ENCODE measurements around the gene KLK5.

The KLK5 gene

DNA sequence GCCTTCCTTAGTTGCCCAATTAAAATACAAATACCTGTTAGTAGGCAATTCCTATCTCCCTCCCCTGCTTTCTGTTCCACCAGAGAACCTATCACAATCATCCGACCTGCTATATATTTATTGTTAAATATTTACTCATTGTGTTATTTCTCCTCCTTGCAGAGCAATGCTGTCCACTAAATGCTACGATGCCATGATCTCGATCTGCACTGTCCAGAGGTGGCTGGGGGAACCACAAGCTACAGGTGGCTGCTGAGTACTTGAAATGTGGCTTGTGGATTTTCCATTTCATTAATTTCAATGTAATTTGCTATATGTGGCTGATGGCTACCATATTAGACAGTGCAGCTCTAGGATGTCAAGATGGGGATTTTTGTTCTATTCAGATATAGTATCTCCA is 11.4 kb upstream of the KLK5 start:
- TF ChIP-seq TAF1 (IDR thresholded peaks at IDR 0.05; ENCODE audit: borderline replicate concordance, insufficient read depth, low read length), result no peak
- TF ChIP-seq, protein P1, sequence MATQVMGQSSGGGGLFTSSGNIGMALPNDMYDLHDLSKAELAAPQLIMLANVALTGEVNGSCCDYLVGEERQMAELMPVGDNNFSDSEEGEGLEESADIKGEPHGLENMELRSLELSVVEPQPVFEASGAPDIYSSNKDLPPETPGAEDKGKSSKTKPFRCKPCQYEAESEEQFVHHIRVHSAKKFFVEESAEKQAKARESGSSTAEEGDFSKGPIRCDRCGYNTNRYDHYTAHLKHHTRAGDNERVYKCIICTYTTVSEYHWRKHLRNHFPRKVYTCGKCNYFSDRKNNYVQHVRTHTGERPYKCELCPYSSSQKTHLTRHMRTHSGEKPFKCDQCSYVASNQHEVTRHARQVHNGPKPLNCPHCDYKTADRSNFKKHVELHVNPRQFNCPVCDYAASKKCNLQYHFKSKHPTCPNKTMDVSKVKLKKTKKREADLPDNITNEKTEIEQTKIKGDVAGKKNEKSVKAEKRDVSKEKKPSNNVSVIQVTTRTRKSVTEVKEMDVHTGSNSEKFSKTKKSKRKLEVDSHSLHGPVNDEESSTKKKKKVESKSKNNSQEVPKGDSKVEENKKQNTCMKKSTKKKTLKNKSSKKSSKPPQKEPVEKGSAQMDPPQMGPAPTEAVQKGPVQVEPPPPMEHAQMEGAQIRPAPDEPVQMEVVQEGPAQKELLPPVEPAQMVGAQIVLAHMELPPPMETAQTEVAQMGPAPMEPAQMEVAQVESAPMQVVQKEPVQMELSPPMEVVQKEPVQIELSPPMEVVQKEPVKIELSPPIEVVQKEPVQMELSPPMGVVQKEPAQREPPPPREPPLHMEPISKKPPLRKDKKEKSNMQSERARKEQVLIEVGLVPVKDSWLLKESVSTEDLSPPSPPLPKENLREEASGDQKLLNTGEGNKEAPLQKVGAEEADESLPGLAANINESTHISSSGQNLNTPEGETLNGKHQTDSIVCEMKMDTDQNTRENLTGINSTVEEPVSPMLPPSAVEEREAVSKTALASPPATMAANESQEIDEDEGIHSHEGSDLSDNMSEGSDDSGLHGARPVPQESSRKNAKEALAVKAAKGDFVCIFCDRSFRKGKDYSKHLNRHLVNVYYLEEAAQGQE (IDR thresholded peaks at IDR 0.05; ENCODE audit: insufficient read depth in 1 of 2, low read depth in 2 of 2, low read length in 2 of 2), result no peak
- TF ChIP-seq SIN3A (IDR thresholded peaks at IDR 0.05; ENCODE audit: borderline replicate concordance, insufficient read depth, low read length), result no peak
- TF ChIP-seq FOXP2 (optimal IDR thresholded peaks at IDR 0.05; ENCODE audit: borderline replicate concordance, extremely low read depth, extremely low read length, insufficient read depth), result no peak
- no peak for TF ChIP-seq POLR2AphosphoS5 (IDR thresholded peaks at IDR 0.05; ENCODE audit: low read depth, low read length)

DNA sequence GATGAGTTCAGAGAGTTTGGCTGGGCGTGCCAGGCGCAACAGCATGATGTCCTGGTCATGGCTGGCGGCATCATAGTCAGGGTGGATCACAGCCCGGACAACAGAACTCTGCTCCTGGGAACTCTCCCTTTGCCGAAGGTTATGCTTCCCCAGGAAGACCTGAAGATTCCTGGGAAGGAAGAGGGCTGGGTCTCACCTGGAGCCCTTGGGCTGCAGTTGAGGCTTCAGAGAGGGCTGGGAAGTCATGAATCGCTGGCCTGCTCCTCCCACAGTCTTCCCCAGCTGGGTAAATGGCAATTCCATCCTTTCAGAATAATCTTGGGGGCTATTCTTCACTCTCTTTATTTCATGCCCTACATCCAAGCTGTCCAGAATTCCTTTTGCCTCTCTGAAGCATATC is 10.5 kb upstream of the KLK5 start:
- no peak for TF ChIP-seq POLR2AphosphoS5 (IDR thresholded peaks at IDR 0.05; ENCODE audit: low read depth, low read length)
- TF ChIP-seq TAF1 (IDR thresholded peaks at IDR 0.05; ENCODE audit: borderline replicate concordance, insufficient read depth, low read length), result no peak
- TF ChIP-seq FOXP2 (optimal IDR thresholded peaks at IDR 0.05; ENCODE audit: borderline replicate concordance, extremely low read depth, extremely low read length, insufficient read depth), result no peak
- TF ChIP-seq, protein P1 (IDR thresholded peaks at IDR 0.05; ENCODE audit: insufficient read depth in 1 of 2, low read depth in 2 of 2, low read length in 2 of 2), result no peak
- TF ChIP-seq SIN3A (IDR thresholded peaks at IDR 0.05; ENCODE audit: borderline replicate concordance, insufficient read depth, low read length), result no peak

GRCh38 chr19:50962245-50962644 is 9.4 kb upstream of the KLK5 start:
- TF ChIP-seq POLR2AphosphoS5 (IDR thresholded peaks at IDR 0.05; ENCODE audit: low read depth, low read length), result no peak
- TF ChIP-seq, protein P1 (IDR thresholded peaks at IDR 0.05; ENCODE audit: insufficient read depth in 1 of 2, low read depth in 2 of 2, low read length in 2 of 2), result no peak

DNA sequence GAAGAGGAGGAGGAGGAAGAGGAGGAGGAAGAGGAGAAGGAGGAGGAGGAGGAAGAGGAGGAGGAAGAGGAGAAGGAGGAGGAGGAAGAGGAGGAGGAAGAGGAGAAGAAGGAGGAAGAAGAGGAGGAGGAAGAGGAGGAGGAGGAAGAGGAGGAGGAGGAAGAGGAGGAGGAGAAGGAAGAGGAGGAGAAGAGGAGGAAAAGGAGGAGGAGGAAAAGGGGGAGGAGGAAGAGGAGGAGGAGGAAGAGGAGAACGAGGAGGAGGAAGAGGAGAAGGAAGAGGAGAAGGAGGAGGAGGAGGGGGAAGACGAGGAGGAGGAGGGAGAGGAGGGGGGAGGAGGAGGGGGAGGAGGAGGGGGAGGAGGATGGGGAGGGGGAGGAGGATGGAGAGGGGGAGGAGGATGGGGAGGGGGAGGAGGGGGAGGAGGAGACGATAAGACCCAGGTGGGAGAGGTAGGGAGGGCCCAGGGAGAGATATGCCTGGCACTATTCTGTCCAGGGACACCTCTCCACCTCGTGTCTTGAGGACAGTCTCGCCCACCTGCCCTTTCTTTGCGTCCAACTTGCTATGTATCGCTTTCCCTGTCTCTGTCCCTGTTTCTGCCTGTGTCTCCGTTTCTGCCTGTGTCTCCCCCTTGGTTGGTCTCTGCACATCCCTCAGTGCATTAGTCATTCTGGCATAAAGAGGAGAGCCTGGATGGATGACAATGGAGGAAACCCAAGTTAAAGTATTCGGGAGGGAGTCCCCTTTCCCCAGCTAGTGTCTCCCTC is 7.1 kb upstream of the KLK5 start:
- no peak for TF ChIP-seq TAF1 (IDR thresholded peaks at IDR 0.05; ENCODE audit: borderline replicate concordance, insufficient read depth, low read length)
- no peak for TF ChIP-seq FOXP2 (optimal IDR thresholded peaks at IDR 0.05; ENCODE audit: borderline replicate concordance, extremely low read depth, extremely low read length, insufficient read depth)
- TF ChIP-seq, protein P1 (IDR thresholded peaks at IDR 0.05; ENCODE audit: insufficient read depth in 1 of 2, low read depth in 2 of 2, low read length in 2 of 2), result no peak
- no peak for TF ChIP-seq POLR2AphosphoS5 (IDR thresholded peaks at IDR 0.05; ENCODE audit: low read depth, low read length)
- no peak for TF ChIP-seq SIN3A (IDR thresholded peaks at IDR 0.05; ENCODE audit: borderline replicate concordance, insufficient read depth, low read length)

- no peak for TF ChIP-seq SIN3A (IDR thresholded peaks at IDR 0.05; ENCODE audit: borderline replicate concordance, insufficient read depth, low read length)
- TF ChIP-seq, protein P1 (IDR thresholded peaks at IDR 0.05; ENCODE audit: insufficient read depth in 1 of 2, low read depth in 2 of 2, low read length in 2 of 2), result no peak
- TF ChIP-seq TAF1 (IDR thresholded peaks at IDR 0.05; ENCODE audit: borderline replicate concordance, insufficient read depth, low read length), result no peak
- TF ChIP-seq POLR2AphosphoS5 (IDR thresholded peaks at IDR 0.05; ENCODE audit: low read depth, low read length), result no peak
- TF ChIP-seq FOXP2 (optimal IDR thresholded peaks at IDR 0.05; ENCODE audit: borderline replicate concordance, extremely low read depth, extremely low read length, insufficient read depth), result no peak
Measured at GRCh38 chr19:50957587-50957986, 4.7 kb upstream of the KLK5 start.

All from PFSK-1 (cell line).